GM18507 (cell line): Measurements from ENCODE around the gene ZKSCAN3.
"Not testable (repeated sequence)": the region's sequence is repeated elsewhere in the genome, so short reads cannot be mapped to it uniquely, and the experiment has no call there.

Experiments
- DNase-seq: peaks from one replicate; pipeline ENCODE4 v3.0.0; 2011; ENCODE audit warnings: low read depth; ENCODE audit not compliant: insufficient read length; ENCODE audit errors: extremely low spot score
- FAIRE-seq: peaks from 2 replicates; lab custom pipeline; 2011; peaks lifted over from hg19 to GRCh38; lab: Jason Lieb, UNC

ZKSCAN3 gene

GRCh38 chr6:28349892-28350737, at the start of gene ZKSCAN3:
Gene ZKSCAN3 (plus strand): TSS chr6:28349947. CDS start chr6:28359587, 9,640 bp downstream.
- FAIRE-seq (peak; percentile 89), DNase-seq (peak; percentile 62)

GRCh38 chr6:28303570-28303969, 46.2 kb upstream of the ZKSCAN3 start:
- DNase-seq (peak; percentile 37), FAIRE-seq (peak; percentile 91)

GRCh38 chr6:28306363-28306762, 43.4 kb upstream of the ZKSCAN3 start:
- FAIRE-seq, DNase-seq: not testable (repeated sequence)

GRCh38 chr6:28311139-28311823, 38.5 kb upstream of the ZKSCAN3 start:
- FAIRE-seq: no peak

GRCh38 chr6:28312939-28313338, 36.8 kb upstream of the ZKSCAN3 start:
- FAIRE-seq (no peak), DNase-seq (no peak)

More at GRCh38 chr6:28311139-28311823, 38.5 kb upstream of the ZKSCAN3 start:
- DNase-seq: no peak

- FAIRE-seq: no peak
- DNase-seq: no peak
Observed at GRCh38 chr6:28315628-28316027, 34.1 kb upstream of the ZKSCAN3 start.

- not testable (repeated sequence) for FAIRE-seq, DNase-seq
Observed at GRCh38 chr6:28317866-28318265, 31.9 kb upstream of the ZKSCAN3 start.

GRCh38 chr6:28322661-28323060, 27.1 kb upstream of the ZKSCAN3 start:
- DNase-seq: no peak
- no peak for FAIRE-seq

GRCh38 chr6:28323813-28324424, 25.8 kb upstream of the ZKSCAN3 start:
- no peak for DNase-seq

GRCh38 chr6:28326371-28326948, 23.3 kb upstream of the ZKSCAN3 start:
- DNase-seq: no peak
- FAIRE-seq: no peak

More at GRCh38 chr6:28323813-28324424, 25.8 kb upstream of the ZKSCAN3 start:
- FAIRE-seq: no peak

- FAIRE-seq: no peak
- DNase-seq: no peak
Observed at GRCh38 chr6:28330041-28330440, 19.7 kb upstream of the ZKSCAN3 start.

GRCh38 chr6:28333047-28333446, 16.7 kb upstream of the ZKSCAN3 start:
- FAIRE-seq (no peak), DNase-seq (no peak)

GRCh38 chr6:28333599-28334018, 16.1 kb upstream of the ZKSCAN3 start:
- no peak for DNase-seq

GRCh38 chr6:28334286-28335039, 15.3 kb upstream of the ZKSCAN3 start:
- DNase-seq (no peak), FAIRE-seq (no peak)

More at GRCh38 chr6:28333599-28334018, 16.1 kb upstream of the ZKSCAN3 start:
- FAIRE-seq: no peak

- DNase-seq (no peak), FAIRE-seq (peak; percentile 94)
Observed at GRCh38 chr6:28335040-28335563, 14.6 kb upstream of the ZKSCAN3 start.

GRCh38 chr6:28335564-28336283, 14.0 kb upstream of the ZKSCAN3 start, which contains the start of gene ZSCAN31:
Gene ZSCAN31 (minus strand): TSS chr6:28336148. CDS start chr6:28329683, 6,465 bp downstream.
- peak; percentile 57 for DNase-seq
- no peak for FAIRE-seq

GRCh38 chr6:28336284-28337120, 13.2 kb upstream of the ZKSCAN3 start:
- peak; percentile 84 for FAIRE-seq
- DNase-seq: no peak
